ENCODE results near the gene TAS2R41.

- TF ChIP-seq CTCF (conservative IDR thresholded peaks at IDR 0.05 in 1 of 2, IDR thresholded peaks at IDR 0.05 in 1 of 2; ENCODE audit: extremely low read depth in 1 of 2, insufficient read depth in 1 of 2, low read depth in 1 of 2, low read length in 2 of 2) (no peak), EZH2 (IDR thresholded peaks at IDR 0.05; ENCODE audit: borderline replicate concordance, low read length) (no peak)
Measured at GRCh38 chr7:143492043-143492471, 14.4 kb downstream of the TAS2R41 start.
